ACC112 (cell line): ENCODE results near the gene DNAJC5.
A peak's percentile ranks its signal among the peaks of the same experiment; 100 is the strongest.

Experiments
- H2AFZ ChIP-seq: fragments of 200-600 bp; sonication (generic); one replicate; pipeline ENCODE4 v1.6.0; 2017; ENCODE audit warnings: antibody characterized with exemption, low read length; ENCODE audit not compliant: unreplicated experiment
- H3K27ac ChIP-seq: fragments of 200-600 bp; sonication (generic); 2 replicates; pipeline ENCODE4 v1.5.1; 2014; ENCODE audit warnings: low read depth, mild to moderate bottlenecking, antibody characterized with exemption, low read length, moderate library complexity
- H3K27me3 ChIP-seq: fragments of 200-600 bp; sonication (generic); 2 replicates; pipeline ENCODE4 v1.6.1; 2014; ENCODE audit warnings: mild to moderate bottlenecking, antibody characterized with exemption, low read length, moderate library complexity, mixed read lengths; ENCODE audit not compliant: insufficient read depth
- H3K36me3 ChIP-seq: fragments of 200-600 bp; sonication (generic); 2 replicates; pipeline ENCODE4 v1.6.1; 2016; ENCODE audit warnings: mild to moderate bottlenecking, antibody characterized with exemption, low read length, moderate library complexity, mixed read lengths; ENCODE audit not compliant: insufficient read depth
- H3K4me1 ChIP-seq: fragments of 200-600 bp; sonication (generic); one replicate; pipeline ENCODE4 v1.6.1; 2016; ENCODE audit warnings: low read length, mixed read lengths; ENCODE audit not compliant: insufficient read depth, unreplicated experiment, control insufficient read depth
- H3K4me3 ChIP-seq: fragments of 200-600 bp; sonication (generic); 2 replicates; pipeline ENCODE4 v1.5.1; 2014; ENCODE audit warnings: mild to moderate bottlenecking, low read depth, low read length
- H3K79me2 ChIP-seq: fragments of 200-600 bp; sonication (generic); one replicate; pipeline ENCODE4 v1.6.0; 2016; ENCODE audit warnings: low read length; ENCODE audit not compliant: control insufficient read depth, unreplicated experiment, insufficient read depth

DNAJC5 gene

DNA sequence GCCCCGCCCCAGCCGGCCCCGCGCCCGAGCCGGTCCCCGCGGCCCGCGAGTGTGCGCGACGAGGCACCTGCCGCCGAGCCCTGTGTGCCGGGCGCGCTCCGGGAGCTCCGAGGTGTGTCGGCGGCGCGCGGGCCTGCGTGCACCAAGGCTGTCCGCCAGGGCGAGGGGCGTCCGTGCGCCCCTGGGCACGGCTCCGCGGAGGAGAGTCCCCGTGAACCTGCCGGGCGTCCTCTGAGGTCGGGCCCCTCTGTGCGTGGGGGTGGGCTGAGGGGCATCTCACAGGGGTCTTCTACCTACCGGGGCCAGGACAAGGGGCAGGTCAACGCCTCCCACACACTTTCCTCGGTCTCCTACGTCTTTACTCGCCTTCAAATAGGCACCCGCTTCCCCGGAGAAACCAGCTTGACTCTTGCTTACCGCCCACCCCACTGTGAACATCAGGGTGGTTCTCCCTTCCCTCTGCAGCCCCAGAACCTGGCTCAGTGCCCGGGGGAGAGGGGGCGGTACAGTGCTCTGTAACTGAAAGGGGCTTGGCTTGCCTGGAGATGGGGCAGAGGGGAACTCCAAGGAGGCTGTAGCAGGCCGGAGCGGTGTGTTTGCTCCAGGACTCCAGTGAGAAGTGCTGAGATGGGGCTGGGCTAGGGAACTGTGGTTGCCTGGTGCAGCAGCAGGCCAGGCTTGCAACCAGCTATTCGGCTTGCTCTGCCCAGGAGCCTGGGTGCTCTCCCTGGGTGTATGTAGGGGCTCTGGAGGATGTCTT lies 84.8 kb downstream of the DNAJC5 start, which contains the start of gene SAMD10:
SAMD10 (minus strand) TSS at position 86 of the 760 bp plus-strand sequence. CDS start 175 bp downstream, outside the sequence.
- peak within 1 kb of the TSS; percentile 97 for H3K4me3 ChIP-seq
- H3K79me2 ChIP-seq: peaks cover 14% of the 10 kb centered on the region
- H3K27me3 ChIP-seq: no peaks in the 10 kb centered on the region
- H3K4me1 ChIP-seq: peaks cover 24% of the 10 kb centered on the region
- no peak within 1 kb of the TSS for H3K27ac ChIP-seq
- H3K36me3 ChIP-seq: peaks cover 4% of the 10 kb centered on the region
- peak within 1 kb of the TSS; percentile 53 for H2AFZ ChIP-seq

GRCh38 chr20:63980317-63980805 lies 85.4 kb downstream of the DNAJC5 start:
- Histone ChIP-seq H3K36me3 (peaks cover 9% of the 10 kb centered on the region), H3K27me3 (no peaks in the 10 kb centered on the region), H2AFZ (no peak overlapping the region), H3K4me1 (peaks cover 24% of the 10 kb centered on the region), H3K79me2 (peaks cover 14% of the 10 kb centered on the region), H3K4me3 (peak overlapping the region; percentile 97), H3K27ac (no peak overlapping the region)

DNA sequence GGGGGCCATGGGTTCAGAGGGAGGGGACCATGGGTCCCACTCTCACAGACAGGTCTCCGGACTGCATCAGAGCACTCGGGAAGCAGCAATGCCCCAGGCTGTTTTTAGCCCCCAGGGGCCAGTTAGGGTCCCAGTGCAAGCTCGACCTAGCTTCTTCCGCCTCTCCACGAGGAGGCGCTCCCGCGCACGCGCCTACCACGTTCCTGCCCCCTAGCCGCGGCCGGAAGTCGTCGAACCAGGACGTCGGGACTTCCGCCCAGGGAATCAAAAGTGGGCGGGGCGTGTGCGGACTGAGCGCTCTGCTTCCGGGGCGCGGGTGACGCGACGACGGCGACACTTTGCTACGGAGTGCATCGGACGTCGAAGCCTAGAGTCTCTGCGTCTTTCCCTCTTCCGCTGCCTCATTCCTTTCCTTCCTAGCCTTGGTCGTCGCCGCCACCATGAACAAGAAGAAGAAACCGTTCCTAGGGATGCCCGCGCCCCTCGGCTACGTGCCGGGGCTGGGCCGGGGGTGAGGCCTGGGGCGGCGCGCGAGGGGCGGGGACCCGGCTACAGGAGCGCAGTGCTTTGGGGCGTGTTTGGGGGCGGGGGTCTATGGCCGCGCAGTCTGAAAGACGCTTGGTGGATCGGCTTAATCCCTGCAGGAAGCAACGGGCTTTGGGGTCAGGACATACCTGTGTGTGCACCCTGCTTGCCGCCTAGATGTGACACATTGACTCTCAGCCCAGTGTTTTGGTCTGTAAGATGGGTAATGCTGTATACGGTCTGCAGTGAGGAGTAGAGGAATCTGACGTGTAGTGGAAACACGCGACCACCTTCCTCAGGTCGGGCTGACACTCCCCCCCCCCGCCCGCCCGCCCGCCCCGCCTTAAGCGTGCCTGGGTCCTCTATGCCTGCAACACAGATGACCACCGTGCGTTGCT lies 86.1 kb downstream of the DNAJC5 start, which contains the start of gene PRPF6:
PRPF6 (plus strand) TSS at position 327 of the 923 bp plus-strand sequence; CDS start at position 441, 114 bp downstream.
- Histone ChIP-seq H3K79me2 (peaks cover 14% of the 10 kb centered on the region), H3K4me3 (peak within 1 kb of the TSS; percentile 97), H3K27me3 (no peaks in the 10 kb centered on the region), H2AFZ (peak within 1 kb of the TSS; percentile 83), H3K36me3 (peaks cover 11% of the 10 kb centered on the region), H3K27ac (peak within 1 kb of the TSS; percentile 77), H3K4me1 (peaks cover 24% of the 10 kb centered on the region)

- H3K36me3 ChIP-seq: peaks cover 11% of the 10 kb centered on the region
- no peak overlapping the region; the same call in 1 of the 2 replicates for H3K4me3 ChIP-seq
- H3K27me3 ChIP-seq: no peaks in the 10 kb centered on the region
- H2AFZ ChIP-seq: no peak overlapping the region
- H3K27ac ChIP-seq: no peak overlapping the region
- peaks cover 14% of the 10 kb centered on the region for H3K79me2 ChIP-seq
- peaks cover 17% of the 10 kb centered on the region for H3K4me1 ChIP-seq
Observed at GRCh38 chr20:63982937-63983336, 88.0 kb downstream of the DNAJC5 start.
